ENCODE measurements around the gene WDR27. TPM values are rescaled to one million over a fixed set of nuclear protein-coding genes. Genes with fewer than 3 reads are reported as not detected.
A peak's percentile ranks its signal among the peaks of the same experiment; 100 is the strongest.

WDR27 gene
- total RNA-seq, 1 donor from 2014 or later, result 41.5 TPM

DNA sequence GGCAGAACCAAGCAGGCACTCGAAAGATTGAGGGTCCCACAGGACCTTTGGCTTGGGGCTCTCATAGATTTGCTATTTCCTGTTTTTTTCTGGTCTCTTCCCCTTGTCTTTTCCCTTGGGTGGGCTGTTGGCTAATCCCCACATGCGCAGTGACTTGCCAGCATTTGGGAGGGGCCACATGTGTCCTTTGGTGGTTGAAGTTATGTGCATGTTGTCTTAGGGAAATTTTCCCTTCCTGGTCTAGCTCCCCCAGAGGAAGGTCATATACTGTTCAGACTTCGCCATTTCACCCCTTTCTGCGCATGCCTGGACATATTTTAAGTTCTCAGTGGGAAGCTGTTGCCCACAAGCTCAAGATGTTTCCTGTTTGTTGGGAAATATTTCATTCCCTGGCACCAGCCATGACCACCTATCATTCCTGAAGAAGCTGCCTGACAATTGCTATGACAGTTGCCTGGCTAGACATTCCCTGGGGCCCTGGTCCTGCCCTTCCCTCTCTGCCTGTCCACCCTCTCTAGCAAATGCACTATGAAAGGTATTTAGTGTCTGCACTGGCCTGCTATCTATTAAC, 292.0 kb downstream of the WDR27 start:
- no peak for DNase-seq (ENCODE audit: extremely low spot score in 2 of 2)
- Histone ChIP-seq H3K27me3 (no peaks in the 10 kb centered on the region), H3K36me3 (no peaks in the 10 kb centered on the region), H3K4me1 (no peaks in the 10 kb centered on the region), H3K27ac (no peak overlapping the region), H3K9me3 (no peaks in the 10 kb centered on the region), H3K4me3 (no peak overlapping the region)
- TF ChIP-seq POLR2A (IDR thresholded peaks at IDR 0.05) (no peak), POLR2AphosphoS5 (IDR thresholded peaks at IDR 0.05; ENCODE audit: insufficient read depth in 1 of 2, low read depth in 1 of 2) (no peak)
- TF ChIP-seq, protein P1, sequence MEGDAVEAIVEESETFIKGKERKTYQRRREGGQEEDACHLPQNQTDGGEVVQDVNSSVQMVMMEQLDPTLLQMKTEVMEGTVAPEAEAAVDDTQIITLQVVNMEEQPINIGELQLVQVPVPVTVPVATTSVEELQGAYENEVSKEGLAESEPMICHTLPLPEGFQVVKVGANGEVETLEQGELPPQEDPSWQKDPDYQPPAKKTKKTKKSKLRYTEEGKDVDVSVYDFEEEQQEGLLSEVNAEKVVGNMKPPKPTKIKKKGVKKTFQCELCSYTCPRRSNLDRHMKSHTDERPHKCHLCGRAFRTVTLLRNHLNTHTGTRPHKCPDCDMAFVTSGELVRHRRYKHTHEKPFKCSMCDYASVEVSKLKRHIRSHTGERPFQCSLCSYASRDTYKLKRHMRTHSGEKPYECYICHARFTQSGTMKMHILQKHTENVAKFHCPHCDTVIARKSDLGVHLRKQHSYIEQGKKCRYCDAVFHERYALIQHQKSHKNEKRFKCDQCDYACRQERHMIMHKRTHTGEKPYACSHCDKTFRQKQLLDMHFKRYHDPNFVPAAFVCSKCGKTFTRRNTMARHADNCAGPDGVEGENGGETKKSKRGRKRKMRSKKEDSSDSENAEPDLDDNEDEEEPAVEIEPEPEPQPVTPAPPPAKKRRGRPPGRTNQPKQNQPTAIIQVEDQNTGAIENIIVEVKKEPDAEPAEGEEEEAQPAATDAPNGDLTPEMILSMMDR (IDR thresholded peaks at IDR 0.05), result no peak
- intact Hi-C loops (cut with DNase I), result no loop called here

DNA sequence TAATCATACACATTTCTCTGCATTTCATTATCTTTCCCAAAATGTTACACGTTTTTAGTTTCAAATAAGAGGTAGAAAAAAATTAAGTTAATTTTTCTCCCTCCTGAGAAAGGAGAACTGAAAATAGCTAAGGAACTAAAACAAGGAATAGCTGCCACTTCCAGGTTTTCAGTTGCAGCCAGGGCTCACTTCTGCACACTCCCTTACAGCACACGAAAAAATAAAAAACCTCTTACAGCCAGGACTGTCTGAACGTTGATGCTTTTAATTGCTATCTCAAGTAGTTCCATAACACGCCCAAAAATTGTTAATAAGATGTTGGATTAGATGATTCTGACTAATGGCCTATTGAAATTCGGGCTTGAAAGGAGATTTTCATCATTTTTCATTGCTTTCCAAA, 294.5 kb downstream of the WDR27 start:
- no peak for DNase-seq (ENCODE audit: extremely low spot score in 2 of 2)

More for the DNA sequence above, 294.5 kb downstream of the WDR27 start:
- Histone ChIP-seq H3K9me3 (no peaks in the 10 kb centered on the region), H3K36me3 (no peaks in the 10 kb centered on the region), H3K27ac (peak overlapping the region; percentile 37), H3K27me3 (no peaks in the 10 kb centered on the region), H3K4me3 (no peak overlapping the region), H3K4me1 (no peaks in the 10 kb centered on the region)
- intact Hi-C loops (cut with DNase I), result no loop called here
- no peak for TF ChIP-seq POLR2AphosphoS5 (IDR thresholded peaks at IDR 0.05; ENCODE audit: insufficient read depth in 1 of 2, low read depth in 1 of 2)
- TF ChIP-seq, protein P1 (IDR thresholded peaks at IDR 0.05), result no peak
- TF ChIP-seq POLR2A (IDR thresholded peaks at IDR 0.05), result no peak

Other genes with a start within 250 kb of the WDR27 start
- gene C6orf120, start 97 bp upstream of the WDR27 start, total RNA-seq, result 21.4 TPM
- 54.8 TPM for gene PHF10, start 22.5 kb upstream of the WDR27 start, total RNA-seq
- 3.2 TPM for gene DYNLT2, start 49.5 kb upstream of the WDR27 start, total RNA-seq
- gene ERMARD, start 49.6 kb upstream of the WDR27 start, total RNA-seq, result 41.5 TPM